ENCODE results near the gene ZNF235.
A peak's percentile ranks its signal among the peaks of the same experiment; 100 is the strongest.
"Not testable (repeated sequence)": the region's sequence is repeated elsewhere in the genome, so short reads cannot be mapped to it uniquely, and the experiment has no call there.

Gene ZNF235

DNA sequence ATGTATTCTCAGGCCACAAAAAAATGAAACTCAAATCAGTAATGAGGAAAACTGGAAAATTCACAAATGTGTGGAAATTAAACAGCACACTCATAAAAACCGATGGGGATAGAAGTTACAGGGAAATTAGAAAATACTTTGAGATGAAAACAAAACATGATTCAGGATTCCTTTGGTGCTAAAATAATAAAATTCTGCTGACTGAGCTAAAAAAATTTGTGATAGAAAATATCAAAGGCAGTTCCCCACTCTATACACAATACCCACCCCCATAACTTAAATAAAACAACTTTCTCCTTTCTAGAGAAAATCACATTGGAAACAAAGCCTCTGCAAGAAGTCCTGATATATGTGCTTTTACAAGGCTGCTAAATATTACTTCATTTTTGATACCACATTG lies 46.7 kb downstream of the ZNF235 start:
- DNase-seq (ENCODE audit: low spot score) = no peak
- Histone ChIP-seq H3K4me3 (no peak overlapping the region), H3K27ac (no peak overlapping the region)
- TF ChIP-seq, protein P1, sequence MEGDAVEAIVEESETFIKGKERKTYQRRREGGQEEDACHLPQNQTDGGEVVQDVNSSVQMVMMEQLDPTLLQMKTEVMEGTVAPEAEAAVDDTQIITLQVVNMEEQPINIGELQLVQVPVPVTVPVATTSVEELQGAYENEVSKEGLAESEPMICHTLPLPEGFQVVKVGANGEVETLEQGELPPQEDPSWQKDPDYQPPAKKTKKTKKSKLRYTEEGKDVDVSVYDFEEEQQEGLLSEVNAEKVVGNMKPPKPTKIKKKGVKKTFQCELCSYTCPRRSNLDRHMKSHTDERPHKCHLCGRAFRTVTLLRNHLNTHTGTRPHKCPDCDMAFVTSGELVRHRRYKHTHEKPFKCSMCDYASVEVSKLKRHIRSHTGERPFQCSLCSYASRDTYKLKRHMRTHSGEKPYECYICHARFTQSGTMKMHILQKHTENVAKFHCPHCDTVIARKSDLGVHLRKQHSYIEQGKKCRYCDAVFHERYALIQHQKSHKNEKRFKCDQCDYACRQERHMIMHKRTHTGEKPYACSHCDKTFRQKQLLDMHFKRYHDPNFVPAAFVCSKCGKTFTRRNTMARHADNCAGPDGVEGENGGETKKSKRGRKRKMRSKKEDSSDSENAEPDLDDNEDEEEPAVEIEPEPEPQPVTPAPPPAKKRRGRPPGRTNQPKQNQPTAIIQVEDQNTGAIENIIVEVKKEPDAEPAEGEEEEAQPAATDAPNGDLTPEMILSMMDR (IDR thresholded peaks at IDR 0.05) = no peak

DNA sequence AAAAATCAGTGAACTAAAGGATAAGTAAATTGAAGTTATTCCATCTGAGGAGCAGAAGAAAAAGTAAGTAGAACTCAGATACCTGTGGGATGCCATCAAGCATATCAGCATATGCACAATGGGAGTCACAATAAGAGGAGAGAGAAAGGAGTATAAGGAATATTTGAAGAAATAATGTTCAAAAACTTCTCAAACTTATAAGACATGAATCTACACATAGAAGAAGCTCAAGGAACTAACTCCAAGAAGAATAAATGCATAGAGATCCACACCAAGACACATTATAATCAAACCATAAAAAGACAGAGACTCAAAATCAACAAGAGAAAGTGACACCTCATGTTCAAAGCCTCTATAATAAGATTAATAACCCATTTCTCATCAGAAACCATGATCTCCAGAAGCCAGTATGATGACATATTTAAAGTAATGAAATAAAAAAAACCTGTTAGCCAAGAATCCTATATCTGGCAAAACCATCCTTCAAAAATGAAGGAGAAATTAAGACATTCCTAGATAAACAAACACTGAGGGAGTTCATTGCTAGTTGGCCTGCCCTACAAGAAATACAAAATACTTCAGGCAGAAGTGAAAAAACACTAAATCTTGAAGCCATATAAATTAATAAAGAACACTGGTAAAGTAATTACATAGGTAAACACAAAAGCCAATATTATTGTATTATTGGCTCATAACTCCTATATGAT lies 49.0 kb downstream of the ZNF235 start:
- no peak overlapping the region for H3K4me3 ChIP-seq
- TF ChIP-seq, protein P1 (IDR thresholded peaks at IDR 0.05) = no peak
- no peak overlapping the region for H3K27ac ChIP-seq
- no peak for DNase-seq (ENCODE audit: low spot score)

DNA sequence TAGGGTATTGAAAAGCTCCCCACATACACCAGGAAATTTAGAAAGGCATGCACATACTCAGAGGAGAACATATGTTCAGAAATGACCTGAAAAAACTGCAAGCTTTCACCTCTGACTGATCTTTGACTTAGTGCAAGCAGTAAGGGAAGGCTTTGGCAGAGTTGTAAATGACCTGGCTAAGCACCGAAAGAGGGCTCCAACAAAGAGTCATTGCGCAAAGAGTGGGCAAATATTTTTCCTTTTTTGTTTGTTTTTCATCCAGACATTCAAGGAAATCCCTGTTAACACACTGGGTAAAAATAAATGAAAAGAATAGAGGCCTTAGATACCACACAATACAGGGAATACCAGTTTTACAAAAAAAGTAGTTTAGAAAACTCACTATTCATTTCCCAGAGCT lies 50.3 kb downstream of the ZNF235 start:
- Histone ChIP-seq H3K27ac (no peak overlapping the region), H3K4me3 (no peak overlapping the region)
- DNase-seq (ENCODE audit: low spot score) = no peak
- TF ChIP-seq, protein P1 (IDR thresholded peaks at IDR 0.05) = no peak

DNA sequence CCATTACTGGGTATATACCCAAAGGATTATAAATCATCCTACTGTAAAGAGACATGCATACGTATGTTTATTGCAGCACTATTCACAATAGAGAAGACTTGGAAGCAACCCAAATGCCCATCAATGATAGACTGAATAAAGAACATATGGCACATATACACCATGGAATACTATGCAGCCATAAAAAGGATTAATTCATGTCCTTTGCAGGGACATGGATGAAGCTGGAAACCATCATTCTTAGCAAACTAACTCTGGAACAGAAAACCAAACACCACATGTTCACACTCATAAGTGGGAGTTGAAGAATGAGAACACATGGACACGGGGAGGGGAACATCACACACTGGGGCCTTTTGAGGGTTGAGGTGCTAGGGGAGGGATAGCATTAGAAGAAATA lies 51.4 kb downstream of the ZNF235 start:
- H3K27ac ChIP-seq; DNase-seq (ENCODE audit: low spot score); H3K4me3 ChIP-seq: not testable (repeated sequence)

DNA sequence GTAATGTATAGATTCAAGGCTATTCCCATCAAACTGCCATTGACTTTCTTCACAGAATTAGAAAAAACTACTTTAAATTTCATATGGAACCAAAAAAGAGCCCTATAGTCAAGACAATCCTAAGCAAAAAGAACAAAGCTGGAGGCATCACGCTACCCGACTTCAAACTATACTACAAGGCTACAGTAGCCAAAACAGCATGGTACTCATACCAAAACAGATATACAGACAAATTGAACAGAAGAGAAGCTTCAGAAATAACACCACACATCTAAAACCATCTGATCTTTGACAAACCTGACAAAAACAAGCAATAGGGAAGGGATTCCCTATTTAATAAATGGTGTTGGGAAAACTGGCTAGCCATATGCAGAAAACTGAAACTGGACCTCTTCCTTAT lies 52.5 kb downstream of the ZNF235 start:
- H3K4me3 ChIP-seq; H3K27ac ChIP-seq; DNase-seq (ENCODE audit: low spot score): not testable (repeated sequence)

DNA sequence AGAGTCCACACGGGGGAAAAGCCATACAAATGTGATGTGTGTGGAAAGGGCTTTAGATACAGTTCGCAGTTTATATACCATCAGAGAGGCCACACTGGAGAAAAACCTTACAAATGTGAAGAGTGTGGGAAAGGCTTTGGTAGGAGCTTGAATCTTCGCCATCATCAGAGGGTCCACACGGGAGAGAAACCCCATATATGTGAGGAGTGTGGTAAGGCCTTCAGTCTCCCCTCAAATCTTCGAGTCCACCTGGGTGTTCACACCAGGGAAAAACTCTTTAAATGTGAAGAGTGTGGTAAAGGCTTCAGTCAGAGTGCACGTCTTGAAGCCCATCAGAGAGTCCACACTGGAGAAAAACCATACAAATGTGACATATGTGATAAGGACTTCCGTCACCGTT lies 68.4 kb downstream of the ZNF235 start:
- DNase-seq (ENCODE audit: low spot score) = no peak
- TF ChIP-seq, protein P1 (IDR thresholded peaks at IDR 0.05) = no peak
- no peak overlapping the region for H3K27ac ChIP-seq
- peak overlapping the region; percentile 29 for H3K4me3 ChIP-seq

Data from coronary artery (tissue), 2 donors.